HG03280 (cell line): ENCODE results near the gene HHAT.

ENCODE experiments used
- ATAC-seq: cut with Tn5 transposase; IDR thresholded peaks from one replicate; pipeline ENCODE4 v1.9.1; 2021; ENCODE audit warnings: mild to moderate bottlenecking, moderate library complexity; ENCODE audit not compliant: unreplicated experiment

HHAT gene

DNA sequence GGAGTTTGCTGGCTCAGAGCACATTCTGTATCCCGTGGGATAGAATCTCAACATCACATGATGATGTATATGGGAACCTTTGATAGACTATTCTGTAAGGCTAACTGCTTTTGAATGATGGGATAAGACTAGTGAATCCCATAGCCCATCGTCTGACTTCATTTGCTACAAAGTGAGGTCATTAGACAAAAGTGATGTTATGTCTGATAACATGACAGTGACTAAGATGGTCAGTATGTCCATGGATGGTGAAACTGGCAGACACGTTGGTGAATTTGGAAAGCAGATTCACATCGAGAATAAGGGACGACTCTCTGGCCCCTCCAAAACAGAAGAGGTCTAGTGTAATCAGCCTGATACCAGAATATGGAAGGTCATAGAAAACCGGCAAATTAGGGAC is 108.4 kb downstream of the HHAT start:
- no peak for ATAC-seq

DNA sequence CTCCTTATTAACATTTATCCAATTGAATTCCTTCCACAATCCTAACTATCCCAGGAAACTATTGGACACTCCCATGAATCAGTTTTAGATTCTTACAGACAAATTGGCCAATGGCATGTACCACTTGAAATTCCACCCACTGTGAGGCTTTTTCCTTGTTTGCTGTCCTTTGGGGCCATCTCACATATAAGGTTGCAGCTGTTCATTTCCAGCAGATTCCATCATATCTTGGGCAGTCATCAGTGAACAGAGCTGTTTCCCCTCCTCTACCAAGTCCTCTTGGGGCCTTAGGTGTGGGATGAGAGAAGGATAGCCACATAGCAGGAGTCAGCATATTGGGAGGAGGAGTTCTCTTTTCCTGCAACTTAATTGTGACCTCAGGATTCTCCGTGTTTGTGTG is 109.1 kb downstream of the HHAT start:
- no peak for ATAC-seq

DNA sequence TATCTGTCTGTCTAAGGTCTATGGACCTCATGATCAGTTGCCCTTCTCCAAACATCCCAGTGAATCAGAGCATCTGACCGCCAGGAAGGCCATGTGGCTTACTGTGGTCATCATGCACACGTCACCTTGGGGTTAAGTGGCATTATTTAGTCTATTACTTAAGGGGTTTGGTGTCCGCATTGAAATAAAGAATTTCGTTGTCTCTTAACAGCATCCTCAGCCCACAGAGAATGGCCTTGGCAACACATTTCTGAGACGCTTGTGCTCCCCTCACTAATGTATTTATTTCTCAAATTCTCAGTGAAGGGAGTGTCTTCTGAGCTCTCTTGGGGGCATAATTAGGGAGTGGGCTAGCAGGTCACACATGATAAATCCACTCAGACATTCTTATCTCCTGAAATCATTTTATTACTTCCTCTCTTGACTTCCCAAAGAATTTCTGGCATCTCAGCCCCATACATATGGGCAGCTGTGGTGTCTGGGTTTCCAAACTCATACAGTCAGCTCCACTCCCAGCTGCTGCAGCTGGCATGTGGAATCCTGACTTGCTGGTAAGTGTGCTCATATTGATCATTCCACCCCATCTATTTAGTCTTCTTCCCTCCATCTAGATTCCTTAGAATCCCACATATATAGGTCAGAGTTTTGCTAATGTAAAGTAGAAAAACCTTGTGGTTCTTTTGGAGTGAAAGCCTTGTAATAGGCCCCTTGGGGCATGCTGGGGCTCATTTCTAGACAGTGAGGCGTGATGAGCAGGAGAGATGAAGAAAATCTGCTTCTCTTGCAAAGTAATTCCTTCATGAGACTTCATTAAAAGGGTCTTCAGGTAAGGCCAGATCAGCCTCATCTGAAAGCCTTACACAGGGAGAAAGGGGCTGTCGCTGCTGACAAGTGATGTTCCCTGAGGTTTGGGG is 110.5 kb downstream of the HHAT start:
- no peak for ATAC-seq

DNA sequence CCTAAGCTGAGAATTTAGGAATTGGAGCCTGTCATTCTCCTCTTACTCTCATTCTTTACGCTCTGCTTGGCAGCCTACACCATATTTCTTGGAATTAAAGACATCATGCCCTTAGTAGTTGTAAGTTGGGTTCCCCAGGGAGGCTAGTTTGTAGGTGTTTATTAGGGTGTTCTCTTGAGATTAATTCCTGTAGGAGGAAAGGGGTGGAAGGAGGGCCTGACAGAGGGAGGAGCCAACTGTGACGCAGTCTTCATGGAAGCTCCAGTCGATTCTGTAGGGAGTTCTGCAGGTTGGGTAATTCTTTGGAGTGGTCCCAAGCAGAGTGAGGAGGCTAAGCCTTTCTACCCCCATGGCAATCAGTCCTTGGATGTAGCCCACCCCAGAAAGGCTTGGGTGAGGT is 111.4 kb downstream of the HHAT start:
- no peak for ATAC-seq

DNA sequence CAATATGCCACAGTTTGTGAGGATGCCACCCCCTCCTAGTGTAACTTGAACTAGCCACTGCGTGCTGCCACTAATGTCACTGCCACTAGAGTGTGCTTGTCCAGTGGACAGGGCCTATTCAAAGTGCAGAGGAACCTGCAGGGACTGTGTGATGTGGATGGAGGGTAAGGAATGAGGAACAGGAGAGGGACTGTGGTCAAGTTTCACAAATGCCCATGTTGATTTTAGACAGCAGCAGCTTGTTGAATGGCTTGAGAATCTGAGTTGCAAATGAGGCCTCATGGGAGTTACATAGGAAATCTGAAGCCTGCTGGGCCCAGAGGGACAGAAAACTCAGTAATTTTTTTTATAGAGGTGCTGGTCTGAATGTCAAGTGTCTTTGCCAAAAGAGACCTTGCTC is 112.3 kb downstream of the HHAT start:
- no peak for ATAC-seq

DNA sequence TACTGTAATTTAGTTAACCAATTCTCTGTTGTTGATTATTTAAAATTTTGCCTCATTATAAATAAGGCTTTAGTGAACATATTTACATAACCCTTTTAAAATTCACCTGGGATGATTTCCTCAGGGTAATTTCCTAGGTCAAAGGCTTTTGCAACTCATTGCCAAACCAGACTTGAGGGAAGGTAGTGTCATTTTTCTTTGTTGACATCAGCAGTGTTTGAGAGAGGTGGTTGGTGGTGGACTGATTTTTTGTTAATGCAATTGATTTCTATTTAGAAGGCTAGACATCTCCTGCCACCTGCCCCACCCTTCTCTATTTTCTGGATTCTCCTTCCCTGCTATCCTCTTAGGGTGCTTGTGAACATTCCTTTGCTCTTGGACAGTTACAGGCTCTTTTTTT is 116.8 kb downstream of the HHAT start:
- no peak for ATAC-seq

DNA sequence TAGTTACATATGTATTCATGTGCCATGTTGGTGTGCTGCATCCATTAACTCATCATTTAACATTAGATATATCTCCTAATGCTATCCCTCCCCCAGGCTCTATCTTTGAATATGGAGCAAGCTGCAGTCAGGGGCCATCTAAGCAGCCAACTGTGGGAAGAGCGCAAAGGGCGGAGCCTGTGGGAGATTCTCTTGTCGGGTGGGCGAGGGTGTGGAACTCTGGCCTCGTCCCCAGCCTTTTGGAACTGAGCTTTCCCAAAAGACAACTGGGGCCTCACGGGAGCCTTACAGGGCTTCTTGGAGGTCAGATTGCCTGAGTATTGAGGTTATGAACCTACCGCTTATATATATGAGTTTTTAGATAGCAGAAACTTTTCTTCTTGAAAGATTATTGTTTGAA is 117.2 kb downstream of the HHAT start:
- ATAC-seq, result no peak

DNA sequence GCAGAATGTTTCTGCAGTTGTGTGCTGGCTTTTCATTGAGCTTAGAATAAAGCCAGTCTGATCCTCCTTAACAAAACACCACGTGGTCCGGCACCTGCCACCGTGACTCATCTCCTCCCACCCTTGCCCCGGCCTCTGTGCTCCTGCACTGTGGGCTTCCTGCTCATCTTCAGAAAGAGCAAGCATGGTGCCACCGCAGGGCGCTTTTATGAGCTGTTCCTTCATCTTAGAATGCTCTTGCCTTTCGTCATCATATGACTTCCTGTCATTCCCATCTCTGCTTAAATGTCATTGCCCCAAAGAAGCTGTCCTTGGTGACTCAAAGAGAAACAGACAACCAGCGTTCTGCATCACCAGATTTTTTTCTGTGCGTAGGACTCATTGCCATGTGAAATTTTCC is 117.8 kb downstream of the HHAT start:
- peak; percentile 91 for ATAC-seq

DNA sequence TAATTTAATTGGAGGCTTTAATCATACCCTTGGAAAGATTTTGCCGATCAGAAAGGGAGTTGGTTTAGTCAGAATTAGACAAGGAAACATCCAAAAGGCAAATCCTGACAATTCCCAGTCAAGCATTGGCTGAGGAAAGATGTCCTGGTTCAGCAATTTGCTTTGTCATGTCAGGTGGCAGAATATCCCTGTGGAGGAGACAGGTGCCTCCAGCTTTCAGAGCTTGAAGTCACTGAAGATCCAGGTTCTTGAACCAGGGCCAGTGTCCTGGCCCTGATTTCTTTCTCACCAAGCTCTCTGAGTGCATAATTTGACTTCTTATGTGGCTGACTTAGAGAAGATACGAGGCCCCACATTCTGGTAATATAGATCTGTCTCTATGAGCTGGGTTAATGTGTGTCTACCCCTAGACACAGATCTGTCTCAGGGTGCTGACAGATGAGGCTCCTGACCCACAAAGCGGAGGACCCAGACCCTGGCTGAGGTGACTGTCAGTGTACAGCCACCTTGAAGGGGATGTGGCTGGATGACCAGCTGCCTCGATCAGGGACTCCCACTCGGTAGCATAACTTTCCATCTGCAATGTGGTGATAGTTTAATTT is 118.9 kb downstream of the HHAT start:
- ATAC-seq, result no peak

DNA sequence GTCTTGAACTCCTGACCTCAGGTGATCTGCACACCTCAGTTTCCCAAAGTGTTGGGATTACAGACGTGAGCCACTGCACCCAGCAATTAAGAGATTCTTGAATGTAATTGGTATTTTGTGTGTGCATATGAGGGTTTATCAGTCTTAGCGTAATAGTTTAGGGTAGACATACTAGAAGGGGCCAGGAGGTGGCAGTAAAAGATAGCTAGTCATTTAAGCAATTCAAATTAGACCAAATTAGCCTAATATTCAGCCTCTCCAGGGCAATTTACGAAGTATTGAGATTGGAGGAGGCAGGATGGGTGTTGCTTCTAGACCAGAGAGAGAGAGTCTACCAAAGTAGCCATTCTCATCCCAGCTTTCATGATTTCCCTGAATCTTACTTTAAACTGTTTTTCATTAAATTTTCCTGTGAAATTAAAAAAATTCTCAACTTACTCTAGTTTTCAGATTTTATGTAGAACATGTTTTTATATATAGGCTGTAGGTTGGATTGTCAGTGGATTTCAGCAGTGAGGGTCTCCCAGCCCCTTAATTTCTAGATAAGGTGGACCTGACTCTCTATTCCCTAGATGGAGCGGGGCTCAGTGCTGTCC is 119.7 kb downstream of the HHAT start:
- ATAC-seq, result no peak

DNA sequence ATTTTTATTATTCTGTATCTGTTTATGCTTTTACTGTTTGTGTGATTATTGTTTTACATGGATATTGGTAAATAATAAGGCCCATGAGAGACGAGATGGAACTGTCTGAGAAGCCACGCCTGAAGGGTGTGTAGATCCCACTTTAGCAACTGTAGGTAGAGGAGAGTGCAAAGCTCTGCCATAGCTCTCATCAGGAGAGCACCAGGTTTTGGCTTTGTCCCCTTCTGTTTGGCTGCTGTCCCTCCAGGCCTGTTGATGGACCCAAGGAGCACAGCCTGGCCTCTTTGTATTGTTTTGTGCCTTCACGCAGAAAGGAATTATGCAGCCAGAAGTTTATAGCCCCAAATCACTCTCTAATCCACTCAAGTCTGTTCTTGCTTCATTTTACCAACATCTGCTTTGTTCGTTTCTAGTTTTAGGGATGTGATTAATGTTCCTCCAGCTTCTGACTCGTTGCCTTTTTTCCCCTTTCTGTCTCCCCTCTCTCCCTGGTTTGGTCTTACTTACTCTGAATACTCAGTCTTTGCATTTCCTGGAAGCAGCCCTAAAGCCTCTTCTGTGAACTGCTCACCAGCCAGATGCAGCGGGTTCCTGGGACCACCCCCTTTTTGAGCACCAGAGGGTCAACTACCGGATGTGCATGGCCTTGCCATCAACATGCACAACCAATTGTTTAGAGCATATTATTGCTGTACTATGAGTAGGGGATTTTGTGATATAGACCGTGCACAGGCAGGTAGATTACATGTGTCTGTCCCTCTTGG is 127.3 kb downstream of the HHAT start:
- no peak for ATAC-seq

DNA sequence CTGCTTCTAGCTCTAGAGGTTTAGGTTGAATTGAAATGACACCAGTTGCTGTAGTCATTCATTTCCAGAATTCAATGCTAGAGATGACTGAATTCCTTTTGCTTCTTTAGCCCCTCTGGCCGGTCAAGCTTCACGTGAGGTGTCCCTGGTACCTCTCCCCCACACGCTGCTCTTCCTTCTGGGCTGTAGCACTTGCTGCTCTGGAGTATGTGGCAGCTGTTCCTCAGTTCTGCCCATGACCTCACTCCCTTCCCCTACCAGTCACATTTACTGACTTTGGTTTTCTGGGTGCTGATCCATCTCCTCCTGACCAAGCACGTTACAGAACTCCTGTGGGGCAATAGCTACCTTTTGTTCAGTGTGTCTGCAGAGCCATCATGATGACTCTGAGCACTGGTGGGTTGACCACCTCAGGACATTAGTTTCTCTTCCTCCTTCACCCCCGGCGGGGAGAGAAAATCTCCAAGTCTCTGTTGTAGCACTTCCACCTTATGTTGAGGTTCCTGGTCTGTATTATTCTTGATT is 128.1 kb downstream of the HHAT start:
- ATAC-seq, result no peak

DNA sequence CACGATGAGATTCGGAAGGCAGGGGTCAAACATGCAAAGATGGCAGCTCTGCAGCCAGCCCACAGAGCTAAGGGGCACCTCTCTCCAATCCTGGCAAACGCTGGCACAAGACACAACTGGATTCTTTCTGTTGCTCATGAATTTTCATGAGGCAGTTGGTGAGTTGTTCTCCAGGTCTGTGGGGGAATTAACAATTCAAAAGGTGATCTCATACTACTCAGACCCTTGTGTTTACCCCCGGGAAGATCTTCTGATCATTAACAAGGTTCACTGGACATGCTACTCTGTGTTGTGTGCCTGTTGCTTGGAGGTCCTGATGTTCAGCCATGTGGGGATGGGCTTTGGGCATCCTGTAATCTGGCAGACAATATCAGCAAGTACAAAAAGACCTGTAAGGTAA is 128.9 kb downstream of the HHAT start:
- ATAC-seq, result no peak

DNA sequence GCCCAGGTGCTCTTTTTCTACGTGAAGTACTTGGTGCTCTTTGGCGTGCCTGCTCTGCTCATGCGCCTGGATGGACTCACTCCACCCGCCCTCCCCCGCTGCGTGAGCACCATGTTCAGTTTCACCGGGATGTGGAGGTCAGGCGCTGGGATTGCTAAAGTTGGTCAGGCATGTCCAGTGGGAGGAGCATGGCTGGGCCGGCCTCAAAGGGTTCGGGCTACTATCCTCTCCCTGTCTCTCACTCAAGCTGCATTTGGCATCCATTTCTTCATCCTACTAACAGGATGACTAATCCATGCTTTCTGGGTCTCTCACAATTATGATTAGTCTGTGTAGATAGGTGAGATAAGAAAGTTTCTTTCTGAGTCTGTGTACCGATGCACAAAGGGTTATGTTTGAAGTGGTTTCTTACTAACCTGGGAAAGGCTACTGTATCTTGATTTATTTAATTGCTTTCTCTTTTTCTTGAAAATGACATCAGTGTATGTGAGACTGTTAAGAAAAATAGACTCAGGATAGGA is 135.9 kb downstream of the HHAT start:
- no peak for ATAC-seq

DNA sequence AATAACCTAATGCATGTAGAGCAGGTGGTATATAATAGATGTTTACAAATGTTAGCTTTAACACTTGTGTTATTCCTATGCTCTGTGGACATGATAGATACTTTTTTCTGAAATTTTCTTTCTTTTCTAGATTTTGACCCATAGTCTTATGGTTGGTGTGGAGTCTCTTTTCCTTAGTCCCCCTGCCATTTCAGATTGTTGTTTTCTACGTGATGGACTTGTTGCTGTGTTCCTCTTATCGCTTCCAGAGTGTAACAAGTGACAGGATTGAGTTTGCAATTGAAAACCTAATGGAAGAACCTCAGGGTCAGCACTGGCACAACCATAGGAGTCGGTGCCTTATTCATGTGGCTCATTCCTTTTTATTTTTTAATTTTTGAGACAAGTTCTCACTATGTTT is 136.4 kb downstream of the HHAT start:
- ATAC-seq, result no peak

DNA sequence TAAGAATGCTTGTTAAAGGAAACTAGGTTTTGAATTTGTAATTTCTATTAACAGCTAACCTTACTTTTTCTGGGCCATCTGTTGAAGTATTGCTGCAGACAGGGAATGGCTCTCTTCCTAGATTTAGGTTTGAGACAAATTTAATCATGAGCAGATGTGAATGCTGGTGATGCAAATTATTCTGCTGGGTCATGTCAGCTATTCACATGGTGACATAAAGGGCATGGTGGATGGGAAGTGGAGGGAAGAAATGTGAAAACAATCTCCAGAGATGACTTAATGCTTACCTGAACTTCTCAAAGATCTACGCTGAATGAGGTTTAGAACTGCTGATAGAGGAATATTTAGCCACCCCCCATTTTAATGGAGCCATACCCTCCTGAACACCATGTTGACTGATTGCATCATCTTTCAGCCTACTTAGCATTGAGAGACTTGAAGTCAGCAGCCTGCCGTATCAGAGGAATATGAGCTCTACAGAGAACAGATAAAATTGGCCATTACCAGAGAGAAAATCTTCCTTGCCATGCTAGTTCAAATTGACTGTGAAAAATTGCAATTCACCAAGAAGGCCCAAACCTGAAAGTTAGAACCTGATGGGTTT is 138.8 kb downstream of the HHAT start:
- ATAC-seq, result no peak

DNA sequence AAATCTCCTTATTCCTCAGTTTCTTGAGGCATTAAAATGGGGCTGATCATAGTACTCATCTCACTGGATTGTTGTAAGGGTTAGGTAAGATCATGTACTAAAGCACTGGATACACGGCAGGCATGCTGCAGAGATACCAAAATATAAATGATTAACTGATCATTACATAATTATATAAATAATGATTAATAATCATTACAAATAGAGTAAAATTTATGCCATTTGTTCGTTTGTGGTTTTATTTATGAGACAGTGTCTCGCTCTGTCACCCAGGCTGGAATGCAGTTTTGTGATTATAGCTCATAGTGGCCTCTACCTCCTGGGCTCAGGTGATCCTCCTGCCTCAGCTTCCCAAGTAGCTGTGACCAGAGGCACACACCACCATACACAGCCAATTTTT is 140.7 kb downstream of the HHAT start:
- no peak for ATAC-seq

DNA sequence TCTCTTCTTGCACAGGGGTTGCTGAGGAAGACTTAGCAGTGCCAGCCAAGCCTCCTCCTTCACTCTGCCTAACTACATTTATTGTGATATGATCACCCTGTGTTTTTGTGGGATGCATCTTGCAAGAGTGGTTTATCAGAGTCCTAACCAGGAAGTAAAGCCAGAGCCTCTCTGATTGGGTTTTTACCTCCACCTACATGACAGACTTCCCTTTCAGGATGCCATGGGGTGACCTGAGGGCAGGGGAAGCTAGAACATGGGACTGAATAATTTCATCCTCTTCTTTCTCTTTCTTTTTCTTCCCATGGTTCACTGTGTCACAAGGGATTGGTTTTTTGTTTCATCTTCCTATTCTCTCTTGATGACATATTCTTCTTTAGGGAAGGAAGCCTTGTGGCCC is 146.6 kb downstream of the HHAT start:
- ATAC-seq, result no peak

DNA sequence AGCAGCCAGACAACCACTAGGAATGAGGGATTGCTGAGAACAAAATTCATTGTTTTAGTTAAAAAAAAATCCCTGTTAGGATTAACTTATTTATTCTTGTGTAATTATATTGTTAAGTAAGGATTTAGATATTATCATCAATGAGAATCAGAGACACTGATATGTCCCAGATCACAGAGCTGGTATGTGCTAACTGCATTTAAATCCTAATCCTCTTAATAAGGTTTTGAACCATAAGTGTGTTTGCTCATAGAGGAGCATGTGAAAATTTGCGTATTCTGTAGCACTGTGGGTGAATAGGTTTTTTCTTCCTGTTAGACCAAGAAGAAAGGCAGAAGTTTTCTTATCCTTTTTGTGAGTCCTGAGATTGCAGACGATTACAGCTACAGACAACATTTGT is 147.1 kb downstream of the HHAT start:
- no peak for ATAC-seq

DNA sequence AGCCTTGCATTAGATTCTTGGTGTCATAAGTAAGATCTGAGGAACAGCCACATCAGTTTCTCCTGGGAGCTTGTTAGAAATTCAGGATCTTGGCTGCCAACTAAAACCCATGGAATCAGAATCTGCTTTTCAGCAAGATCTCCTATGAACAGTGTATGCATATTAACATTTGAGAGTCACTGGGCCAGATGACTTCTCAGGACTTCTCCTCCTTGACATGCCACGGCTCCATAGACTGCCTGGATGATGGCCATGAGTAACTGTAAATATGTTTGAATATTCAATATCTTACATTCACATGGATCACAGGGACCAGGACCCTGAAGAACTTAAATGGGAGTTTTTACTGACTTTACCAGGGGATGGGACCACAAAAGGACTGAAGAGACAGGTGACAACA is 148.0 kb downstream of the HHAT start:
- ATAC-seq, result no peak
